NCI-H1092 (cell line): Measurements from ENCODE around the gene NRXN2.
"Not testable (repeated sequence)": the region's sequence is repeated elsewhere in the genome, so short reads cannot be mapped to it uniquely, and the experiment has no call there.

Experiments
- DNase-seq: peaks from one replicate; lab custom pipeline; 2025; lab: John Stamatoyannopoulos, UW

Gene NRXN2

DNA sequence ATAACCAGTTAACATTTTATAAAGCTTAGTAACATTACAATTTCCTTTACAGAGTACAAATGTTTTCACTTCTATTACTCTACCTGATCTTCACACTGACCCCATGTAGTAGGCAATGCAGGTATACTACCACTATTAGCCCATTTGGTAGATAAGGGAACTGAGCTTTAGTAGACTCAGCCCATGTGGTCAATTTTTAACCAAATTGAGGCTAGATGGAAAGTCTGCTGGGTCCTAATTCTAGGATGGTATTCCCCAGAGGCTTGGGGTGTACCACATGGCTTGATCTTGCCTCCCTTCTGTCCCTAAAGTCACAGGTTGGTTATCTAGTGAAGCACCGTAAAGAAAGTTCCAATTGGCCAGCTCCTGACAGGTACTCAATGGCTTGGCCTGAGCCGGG, 48.2 kb downstream of the NRXN2 start:
- no peak for DNase-seq

DNA sequence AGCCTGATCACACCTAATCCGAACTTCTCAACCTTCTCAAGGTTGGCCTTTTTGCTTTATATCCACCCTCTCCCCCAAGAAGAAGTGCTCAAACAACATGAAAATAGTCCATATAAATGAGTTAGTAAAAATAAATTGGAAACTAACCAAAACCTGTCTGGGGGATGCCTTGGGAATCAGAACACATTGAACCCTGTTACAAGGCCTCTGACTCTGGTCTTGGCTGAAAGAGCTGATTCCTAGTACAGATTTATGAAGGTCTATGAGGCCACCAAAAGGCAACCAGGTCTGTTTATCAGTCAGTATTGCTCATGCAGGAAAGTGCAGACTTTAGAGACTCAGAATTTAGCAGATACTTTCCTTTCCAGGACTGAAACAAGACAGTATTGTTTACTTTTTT, 49.7 kb downstream of the NRXN2 start:
- no peak for DNase-seq

DNA sequence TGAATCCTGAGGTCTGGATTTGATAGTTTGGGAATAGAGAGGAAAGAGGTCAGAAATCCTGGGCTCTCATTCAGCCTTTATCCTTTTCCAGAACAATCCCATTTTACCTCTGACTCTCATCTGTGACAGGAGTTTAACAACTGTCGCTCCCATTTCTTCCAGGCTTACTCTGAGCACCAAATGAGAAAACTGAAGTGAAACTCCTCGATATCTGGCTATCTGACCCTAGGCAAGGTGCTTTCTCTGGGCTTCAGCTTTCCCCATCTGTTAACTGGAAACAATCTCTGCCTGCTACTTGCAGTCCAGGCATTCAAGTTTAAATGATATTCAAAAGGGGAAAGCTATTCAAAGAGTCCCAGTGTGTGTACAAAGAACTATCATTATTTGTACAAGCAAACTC, 50.1 kb downstream of the NRXN2 start:
- DNase-seq: no peak

GRCh38 chr11:64670975-64671374, 52.0 kb downstream of the NRXN2 start:
- no peak for DNase-seq

DNA sequence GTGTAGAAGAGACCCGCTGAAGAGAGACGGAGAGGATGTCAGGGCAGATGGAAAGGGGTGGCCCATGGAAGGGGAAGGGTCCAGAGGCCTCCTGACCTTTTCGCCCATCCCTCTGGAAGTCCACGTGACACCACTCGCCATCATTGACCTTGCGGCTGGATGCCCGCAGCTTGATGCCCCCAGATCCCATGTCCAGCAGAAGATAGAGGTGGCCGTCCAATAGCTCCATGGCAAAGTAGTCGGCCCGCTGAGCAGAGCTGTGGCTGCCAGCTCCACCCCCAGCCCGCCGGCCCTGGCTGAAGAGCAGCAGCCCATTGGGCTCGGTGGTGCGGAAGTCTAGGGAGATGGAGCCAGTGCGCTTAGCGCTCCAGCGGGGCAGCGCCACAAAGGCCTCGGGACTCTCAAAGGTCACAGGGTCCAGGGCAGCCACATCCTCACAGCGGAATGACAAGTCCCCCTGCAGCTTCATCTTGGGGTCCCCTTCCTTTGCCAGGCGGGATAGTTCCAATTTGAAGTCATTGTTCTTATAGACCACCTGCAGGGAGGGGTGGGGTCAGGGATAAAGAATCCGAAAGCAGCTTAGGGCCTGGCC, 55.7 kb downstream of the NRXN2 start:
- DNase-seq: no peak

DNA sequence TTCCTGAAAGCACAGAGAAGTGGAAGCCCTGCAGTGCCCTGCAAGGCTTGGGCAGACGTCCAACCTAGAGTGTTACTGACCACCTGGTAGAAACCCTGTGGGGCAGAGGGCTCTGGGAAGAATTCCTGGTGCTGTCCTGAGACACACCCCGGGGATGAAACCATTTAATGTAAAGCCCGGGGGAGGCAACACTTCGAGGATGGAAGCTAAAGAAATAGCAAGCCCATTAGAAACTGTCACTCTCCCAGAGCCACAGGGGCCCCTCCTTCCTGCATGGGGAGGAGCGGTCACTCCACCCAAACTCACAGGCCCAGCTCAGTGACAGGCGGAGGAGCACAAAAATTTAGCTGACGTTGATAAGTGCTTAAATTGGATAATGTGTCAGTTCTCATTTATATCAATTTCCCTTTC, 57.6 kb downstream of the NRXN2 start:
- peak; percentile 12 for DNase-seq

DNA sequence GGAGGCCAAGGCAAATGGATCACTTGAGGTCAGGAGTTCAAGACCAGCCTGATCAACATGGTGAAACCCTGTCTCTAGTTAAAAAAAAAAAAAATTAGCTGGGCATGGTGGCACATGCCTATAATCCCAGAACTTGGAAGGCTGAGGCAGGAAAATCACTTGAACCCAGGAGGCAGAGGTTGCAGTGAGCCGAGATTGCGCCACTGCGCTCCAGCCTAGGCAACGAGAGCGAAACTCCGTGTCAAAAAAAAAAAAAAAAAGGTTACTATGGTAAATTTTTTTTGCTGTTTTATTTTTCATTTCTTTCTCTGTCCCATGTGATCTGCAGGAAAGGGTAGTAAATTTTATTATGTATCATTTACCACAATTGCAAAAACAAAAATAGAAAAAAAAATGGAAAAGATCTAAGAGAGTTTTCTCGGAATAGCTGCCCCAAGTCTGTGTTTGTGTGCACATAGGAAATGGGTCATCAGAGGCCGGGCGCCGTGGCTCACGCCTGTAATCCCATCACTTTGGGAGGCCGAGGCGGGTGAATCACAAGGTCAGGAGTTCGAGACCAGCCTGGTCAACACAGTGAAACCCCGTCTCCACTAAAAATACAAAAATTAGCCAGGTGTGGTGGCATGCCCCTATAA, 58.6 kb downstream of the NRXN2 start:
- not testable (repeated sequence) for DNase-seq

GRCh38 chr11:64663656-64664055, 59.3 kb downstream of the NRXN2 start:
- no peak for DNase-seq

DNA sequence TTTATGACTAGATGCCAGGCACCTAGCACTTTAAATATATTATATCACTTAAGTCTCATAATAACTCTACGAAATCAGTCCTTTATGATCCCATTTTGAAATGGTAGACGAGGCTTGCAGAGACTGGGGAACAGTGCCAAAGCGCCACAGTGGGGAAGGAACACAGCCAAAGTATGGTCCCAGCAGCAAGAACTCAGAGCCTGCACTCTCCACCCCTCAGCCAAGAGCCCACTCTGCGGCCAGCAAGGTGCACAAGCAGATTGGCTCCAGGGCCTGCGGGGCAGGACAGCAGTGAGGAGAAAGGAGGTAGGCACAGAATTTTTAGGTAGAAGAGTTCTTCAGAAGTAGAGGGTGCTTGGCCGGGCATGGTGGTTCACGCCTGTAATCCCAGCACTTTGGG, 61.4 kb downstream of the NRXN2 start:
- no peak for DNase-seq

DNA sequence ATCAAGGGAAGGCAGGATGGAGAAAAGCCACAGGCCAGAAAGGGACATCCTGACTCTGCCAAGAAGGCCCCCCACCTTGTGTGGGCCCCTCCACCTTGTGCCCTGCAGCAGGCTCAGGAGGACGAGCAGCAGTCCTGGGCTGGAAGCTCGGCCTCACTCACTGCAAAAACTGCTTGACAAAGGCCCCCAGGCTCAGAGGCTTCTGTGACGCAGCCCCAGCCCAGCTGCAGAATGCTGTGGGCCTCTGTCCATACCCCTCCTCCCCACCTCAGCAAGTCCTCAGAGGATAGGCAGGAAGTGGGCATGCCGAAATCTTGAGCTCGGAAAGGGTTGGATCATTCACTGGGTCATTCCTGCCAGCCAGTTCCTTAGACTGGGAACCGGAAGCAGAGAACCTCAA, 61.9 kb downstream of the NRXN2 start:
- no peak for DNase-seq

DNA sequence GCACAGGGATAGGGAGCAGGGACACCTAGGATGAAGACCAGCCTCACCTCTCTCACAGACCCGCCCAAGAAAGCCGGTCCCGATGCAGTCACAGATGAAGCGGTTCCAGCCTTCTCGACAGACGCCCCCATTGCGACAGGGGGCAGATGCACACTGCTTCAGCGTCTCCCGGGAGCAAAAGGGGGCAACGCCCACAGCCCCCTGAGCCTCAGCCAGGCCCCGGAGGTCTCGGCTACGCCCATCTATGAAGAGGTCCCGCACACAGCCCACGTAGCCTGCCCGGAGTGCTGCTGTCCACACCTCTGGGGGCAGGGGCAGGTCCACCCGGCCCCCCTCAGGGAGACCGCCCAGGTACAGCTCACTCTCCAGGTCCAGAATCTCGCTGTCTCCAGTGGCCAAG, 62.3 kb downstream of the NRXN2 start:
- DNase-seq: no peak

GRCh38 chr11:64660205-64660604, 62.8 kb downstream of the NRXN2 start:
- DNase-seq: no peak

DNA sequence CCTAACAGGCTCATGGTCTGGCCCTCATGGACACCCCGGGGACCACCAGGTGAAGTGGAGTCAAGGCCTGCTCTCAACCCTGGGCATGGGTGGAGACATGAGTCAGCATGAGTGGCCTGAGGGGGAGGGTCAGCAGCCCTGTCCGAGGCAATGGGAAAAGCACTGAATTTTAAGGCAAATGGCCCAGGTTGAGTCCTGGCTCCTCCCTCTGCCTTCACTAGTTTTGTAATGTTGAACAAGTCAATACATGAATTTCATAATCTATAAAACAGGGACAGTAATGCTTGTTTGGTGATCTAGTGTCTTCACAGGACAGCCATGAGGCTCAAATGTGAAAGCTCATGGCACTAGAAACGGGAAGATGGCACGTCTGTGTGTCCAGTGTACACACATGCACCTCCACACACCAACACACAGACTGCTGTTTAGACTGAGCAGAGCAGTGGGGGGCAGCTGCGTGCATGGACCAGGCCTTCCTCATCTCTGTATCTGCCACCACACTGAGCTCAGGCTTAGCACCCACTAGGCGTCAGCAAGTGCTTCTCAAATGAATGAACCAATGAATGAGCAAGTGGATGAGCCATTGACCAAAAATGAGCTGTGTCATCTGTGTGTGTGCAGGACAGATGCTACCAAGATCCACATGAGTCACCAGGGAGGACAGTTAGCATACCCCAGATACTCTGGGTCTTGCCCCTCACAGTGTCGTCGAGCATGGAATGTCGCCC, 63.4 kb downstream of the NRXN2 start:
- no peak for DNase-seq

GRCh38 chr11:64658265-64658664, 64.7 kb downstream of the NRXN2 start:
- DNase-seq: no peak

DNA sequence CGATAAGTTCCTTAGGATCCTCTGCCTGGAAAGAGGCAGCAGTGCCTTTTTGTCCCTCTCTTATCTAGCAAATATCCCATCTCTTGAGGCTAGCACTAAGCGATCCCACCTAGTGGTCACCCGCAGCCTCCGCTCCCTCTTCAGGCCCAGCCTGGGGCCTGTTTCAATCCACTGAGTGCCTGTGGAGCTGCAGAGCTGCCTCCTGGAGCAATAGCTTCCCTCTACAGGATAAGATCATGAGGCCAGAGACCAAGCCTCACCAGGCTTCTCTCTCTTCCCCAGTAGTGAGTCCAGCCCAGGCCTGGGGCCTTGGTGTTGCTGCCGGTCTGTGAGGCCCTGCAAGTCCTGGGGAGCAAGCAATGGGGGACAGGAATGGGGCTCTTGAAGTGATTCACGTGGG, 66.1 kb downstream of the NRXN2 start:
- DNase-seq: no peak

DNA sequence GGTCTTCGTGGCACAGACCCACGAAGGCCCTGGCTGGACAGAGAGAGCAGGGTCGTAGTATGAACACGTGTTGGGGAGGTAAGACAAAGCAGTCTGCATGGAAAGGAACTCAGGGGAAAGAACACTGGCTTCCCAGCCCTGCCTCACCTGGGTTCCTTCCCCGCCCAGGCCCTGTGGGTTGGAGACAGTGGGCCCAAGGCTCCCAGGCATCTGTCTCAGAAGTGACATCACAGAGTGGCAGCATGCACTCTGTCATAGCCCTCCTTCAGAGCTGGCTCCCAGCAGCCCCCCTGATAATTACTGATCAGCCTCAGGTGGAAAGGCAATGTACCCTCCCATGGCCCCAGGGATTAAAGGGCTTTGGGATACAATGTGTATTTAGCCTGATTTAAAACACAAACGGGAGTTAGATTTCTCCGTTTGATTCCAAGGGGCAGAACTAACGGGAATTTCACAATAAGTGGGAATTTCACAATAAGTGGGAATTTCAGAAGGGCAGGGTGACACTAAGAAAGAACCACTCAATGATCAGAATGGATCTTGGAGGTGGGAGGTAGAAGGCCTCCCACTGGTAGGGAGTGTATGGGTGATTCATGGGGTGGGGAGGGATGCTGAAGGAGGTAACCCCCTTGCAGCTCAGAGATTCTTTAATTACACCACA, 66.9 kb downstream of the NRXN2 start:
- DNase-seq: no peak

- no peak for DNase-seq
These were observed 67.9 kb downstream of the NRXN2 start for GRCh38 chr11:64654958-64655541.

DNA sequence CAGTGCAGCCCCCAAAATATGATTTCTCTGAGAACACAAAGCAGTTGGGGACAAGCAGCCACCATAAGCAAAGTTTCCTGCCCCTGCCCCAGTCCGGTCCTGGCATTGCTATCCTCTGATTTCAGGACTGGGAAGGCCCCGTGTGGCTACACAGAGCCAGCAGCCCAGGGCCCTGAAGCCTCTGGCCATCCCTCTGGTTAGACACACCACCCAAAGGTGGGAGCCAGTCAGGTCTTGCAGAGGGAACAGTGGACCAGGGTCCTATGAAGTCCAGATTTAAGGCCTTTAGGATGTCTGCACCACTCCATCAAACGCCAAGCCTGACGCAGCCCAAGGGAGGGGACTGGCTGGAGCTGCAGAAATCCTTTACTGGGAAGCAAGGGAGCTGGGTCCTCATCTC, 68.6 kb downstream of the NRXN2 start:
- no peak for DNase-seq

DNA sequence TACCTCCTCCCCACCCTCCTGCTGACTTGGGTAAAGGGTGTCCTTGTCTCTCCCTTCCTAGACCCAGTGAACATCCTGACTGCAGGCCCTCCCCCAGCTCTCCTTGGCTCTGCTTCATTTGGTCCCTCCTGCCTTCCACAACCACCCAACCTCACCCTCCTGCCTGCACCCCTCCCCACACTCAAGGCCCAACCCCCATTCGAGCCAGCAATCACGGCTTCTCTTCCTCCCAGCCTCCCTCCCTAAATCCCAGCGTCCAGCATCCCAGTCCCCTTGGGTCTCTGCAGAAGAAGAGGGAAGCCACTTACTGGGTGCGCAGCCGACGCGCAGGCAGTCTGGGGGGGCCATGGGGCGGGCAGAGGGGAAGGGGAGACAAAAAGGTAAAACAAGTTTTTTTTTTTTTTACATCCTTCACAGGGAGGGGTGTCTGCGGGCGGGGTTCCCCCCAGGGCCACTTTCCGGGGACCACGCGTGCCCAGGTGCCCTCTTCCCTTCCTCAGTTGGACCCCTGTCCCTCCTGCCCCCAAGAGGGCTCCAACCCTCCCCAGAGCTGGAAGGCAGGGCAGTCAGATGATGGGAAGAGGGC, 69.5 kb downstream of the NRXN2 start:
- DNase-seq: no peak

- DNase-seq: peak; percentile 79
These were observed 70.2 kb downstream of the NRXN2 start for GRCh38 chr11:64652586-64653387.

DNA sequence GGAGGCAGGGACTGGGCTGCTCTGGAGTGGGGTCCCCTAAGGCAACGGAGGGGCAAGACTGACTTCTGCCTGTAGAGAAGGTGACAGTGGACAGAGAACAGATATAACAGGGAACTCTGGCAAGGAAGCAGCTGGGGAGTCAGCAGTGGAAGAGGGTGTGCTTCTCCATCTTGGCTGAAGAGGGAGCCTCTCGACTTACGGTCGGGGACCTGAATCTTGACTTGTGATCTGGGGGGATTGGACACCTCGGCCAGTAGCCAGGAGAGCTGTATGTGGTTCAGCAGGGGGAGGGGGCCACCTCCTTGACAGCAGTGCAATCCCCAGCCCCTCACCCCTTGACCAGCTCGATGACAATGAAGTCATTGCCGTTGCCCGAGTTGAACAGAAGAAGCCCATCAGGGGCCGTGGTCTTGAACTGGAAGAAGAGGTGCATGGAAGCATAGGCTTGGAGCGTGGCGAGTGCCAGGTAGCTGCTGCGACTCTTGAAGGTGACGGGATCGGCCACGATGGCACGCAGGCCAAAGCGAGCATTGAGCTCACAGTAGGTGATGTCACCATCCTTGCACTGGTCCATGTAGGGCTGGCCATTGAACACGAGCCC, 72.0 kb downstream of the NRXN2 start:
- DNase-seq: no peak
